SU-DHL-6 (cell line): ENCODE data around the gene DSTN.

Experiments
- EZH2phosphoT487 ChIP-seq: fragments of 200-600 bp; sonication (generic), shearing (Covaris generic); conservative IDR thresholded peaks from 2 replicates; pipeline ENCODE4 v1.6.1; 2018; ENCODE audit warnings: mild to moderate bottlenecking, antibody characterized with exemption, low read length, moderate library complexity, mixed read lengths
- TF ChIP-seq, protein P1 (sequence below): fragments of 200-600 bp; sonication (generic); IDR thresholded peaks from one replicate; pipeline ENCODE4 v1.5.1; 2017; ENCODE audit warnings: antibody characterized with exemption, mild to moderate bottlenecking, low read length, moderate library complexity; ENCODE audit not compliant: insufficient read depth, poor library complexity, severe bottlenecking

DNA sequence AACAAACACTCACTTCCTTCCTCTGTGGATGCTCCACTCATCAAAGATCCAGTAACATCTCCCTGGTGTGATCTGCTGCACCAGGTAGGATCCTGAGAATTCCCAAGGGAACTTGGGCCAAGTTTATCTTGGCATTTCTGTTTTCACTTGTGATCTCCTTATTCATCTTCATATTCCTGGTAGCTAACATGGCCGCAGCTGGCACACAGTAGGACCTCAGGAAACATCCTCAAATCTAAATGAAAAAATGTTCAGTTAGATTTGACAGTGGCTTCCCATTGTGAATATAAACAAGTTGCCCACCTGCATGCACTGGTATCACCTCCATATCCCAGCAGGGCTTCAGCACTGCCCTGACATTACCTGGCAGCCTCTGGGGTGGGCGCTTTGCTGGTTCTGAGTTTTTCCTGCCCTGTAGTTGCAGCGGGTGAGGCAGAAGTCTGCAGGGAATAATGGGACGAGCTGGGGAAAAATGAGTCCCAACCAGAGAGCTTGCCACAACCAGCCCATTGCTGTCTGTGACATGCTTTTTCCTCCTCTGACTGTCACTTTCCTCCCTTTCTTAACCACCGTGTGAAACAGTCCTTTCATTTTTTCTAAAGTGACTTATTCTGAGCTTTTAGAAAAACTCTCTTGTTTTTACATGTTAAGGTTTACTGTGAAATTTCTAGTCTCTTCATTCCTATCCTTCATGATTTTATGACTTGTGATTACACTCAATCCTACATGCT, 9.4 kb upstream of the DSTN start:
- TF ChIP-seq, protein P1, sequence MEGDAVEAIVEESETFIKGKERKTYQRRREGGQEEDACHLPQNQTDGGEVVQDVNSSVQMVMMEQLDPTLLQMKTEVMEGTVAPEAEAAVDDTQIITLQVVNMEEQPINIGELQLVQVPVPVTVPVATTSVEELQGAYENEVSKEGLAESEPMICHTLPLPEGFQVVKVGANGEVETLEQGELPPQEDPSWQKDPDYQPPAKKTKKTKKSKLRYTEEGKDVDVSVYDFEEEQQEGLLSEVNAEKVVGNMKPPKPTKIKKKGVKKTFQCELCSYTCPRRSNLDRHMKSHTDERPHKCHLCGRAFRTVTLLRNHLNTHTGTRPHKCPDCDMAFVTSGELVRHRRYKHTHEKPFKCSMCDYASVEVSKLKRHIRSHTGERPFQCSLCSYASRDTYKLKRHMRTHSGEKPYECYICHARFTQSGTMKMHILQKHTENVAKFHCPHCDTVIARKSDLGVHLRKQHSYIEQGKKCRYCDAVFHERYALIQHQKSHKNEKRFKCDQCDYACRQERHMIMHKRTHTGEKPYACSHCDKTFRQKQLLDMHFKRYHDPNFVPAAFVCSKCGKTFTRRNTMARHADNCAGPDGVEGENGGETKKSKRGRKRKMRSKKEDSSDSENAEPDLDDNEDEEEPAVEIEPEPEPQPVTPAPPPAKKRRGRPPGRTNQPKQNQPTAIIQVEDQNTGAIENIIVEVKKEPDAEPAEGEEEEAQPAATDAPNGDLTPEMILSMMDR: no peak
- TF ChIP-seq EZH2phosphoT487: no peak
